GM12865 (cell line): ENCODE data around the gene GSDMA.
A peak's percentile ranks its signal among the peaks of the same experiment; 100 is the strongest.

Source experiments
- DNase-seq: peaks from one replicate; pipeline ENCODE4 v3.0.0; 2010; ENCODE audit warnings: low read depth
- H3K4me3 ChIP-seq: 2 replicates; pipeline ENCODE4 v1.5.1; 2011; ENCODE audit warnings: mild to moderate bottlenecking, low read depth, low read length, control low read depth
- CTCF ChIP-seq: IDR thresholded peaks from 2 replicates; pipeline ENCODE4 v1.5.1; 2011; ENCODE audit warnings: low read length, control low read depth, low read depth, inconsistent platforms; ENCODE audit not compliant: insufficient read depth; ENCODE audit errors: missing control alignments

Gene GSDMA

GRCh38 chr17:39951924-39952679 lies 10.7 kb upstream of the GSDMA start:
- no peak for DNase-seq
- H3K4me3 ChIP-seq = peak overlapping the region; percentile 56
- TF ChIP-seq CTCF = no peak

- TF ChIP-seq CTCF = no peak
- H3K4me3 ChIP-seq = peak overlapping the region; percentile 56
- peak; percentile 98 for DNase-seq
These were observed 9.9 kb upstream of the GSDMA start for GRCh38 chr17:39952680-39953470.

- no peak for TF ChIP-seq CTCF
- peak overlapping the region; percentile 41 for H3K4me3 ChIP-seq
- no peak for DNase-seq
These were observed 9.3 kb upstream of the GSDMA start for GRCh38 chr17:39953471-39953888.

- no peak overlapping the region for H3K4me3 ChIP-seq
- DNase-seq = no peak
- no peak for TF ChIP-seq CTCF
These were observed 7.9 kb upstream of the GSDMA start for GRCh38 chr17:39954876-39955275.

- TF ChIP-seq CTCF = no peak
- no peak overlapping the region for H3K4me3 ChIP-seq
- DNase-seq = no peak
These were observed 7.0 kb upstream of the GSDMA start for GRCh38 chr17:39955726-39956225.

GRCh38 chr17:39960524-39961041 lies 2.2 kb upstream of the GSDMA start:
- no peak for TF ChIP-seq CTCF
- DNase-seq = no peak
- no peak overlapping the region for H3K4me3 ChIP-seq
